Measurements from ENCODE around the gene ABTB2.

- TF ChIP-seq EZH2phosphoT487 (IDR thresholded peaks at IDR 0.05; ENCODE audit: insufficient read depth, low read depth) (no peak), EZH2 (IDR thresholded peaks at IDR 0.05; ENCODE audit: insufficient read depth, poor library complexity, severe bottlenecking) (no peak)
Observed at GRCh38 chr11:34359548-34359891, 1.7 kb upstream of the ABTB2 start.

All from GM23248 (cell line).